HG02678 (cell line): ENCODE data around the gene LIPA.
"Not testable (repeated sequence)": the region's sequence is repeated elsewhere in the genome, so short reads cannot be mapped to it uniquely, and the experiment has no call there.

ENCODE experiments used
- ATAC-seq: cut with Tn5 transposase; IDR thresholded peaks from one replicate; pipeline ENCODE4 v1.9.1; 2021; ENCODE audit warnings: mild to moderate bottlenecking, moderate library complexity; ENCODE audit not compliant: unreplicated experiment

LIPA gene

DNA sequence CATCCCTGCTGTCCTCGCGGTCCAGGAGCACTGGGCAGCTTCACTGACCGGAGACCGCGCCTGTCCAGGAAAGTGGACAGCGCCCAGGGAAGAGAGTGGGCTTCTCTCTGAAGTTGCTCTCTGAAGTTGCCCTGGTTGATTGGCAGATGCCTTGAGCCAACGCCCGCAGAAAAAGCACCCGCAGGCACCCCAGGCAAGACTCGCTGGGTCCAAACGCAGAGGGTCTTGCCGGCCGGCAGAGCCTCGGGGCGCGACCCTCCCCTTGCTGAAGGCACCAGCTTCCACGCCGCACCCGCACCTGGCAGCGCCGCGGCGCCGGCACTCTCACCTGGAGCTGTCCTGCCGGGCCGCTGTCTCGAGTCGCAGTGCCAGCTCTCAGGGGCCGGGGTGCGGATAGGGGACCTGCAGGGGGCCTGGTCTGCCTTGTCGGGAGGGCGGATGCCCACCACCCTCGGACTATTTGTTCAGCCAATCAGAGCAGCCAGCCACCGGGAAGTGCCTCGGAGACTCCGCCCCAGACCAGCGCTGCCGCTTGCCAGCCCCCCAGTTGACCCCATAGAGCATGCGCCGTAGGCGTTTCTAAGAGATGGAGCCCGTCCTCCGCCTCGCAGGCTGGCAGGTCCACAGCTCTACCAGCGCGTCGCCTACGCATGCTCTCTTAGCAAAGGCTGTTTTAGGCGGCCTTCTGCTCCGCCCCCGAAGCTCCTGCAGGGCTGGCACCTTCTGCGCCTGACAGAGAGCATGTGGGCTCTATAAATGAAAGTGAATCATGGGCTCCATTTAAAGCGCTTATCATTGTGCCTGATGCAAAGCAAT is at the start of gene LIPA:
Gene LIPA (minus strand): TSS at position 367 of the 816 bp plus-strand sequence. CDS start 4,127 bp downstream, outside the sequence.
- ATAC-seq: peak; percentile 97

GRCh38 chr10:89301232-89301631 is 49.7 kb upstream of the LIPA start:
- ATAC-seq: peak; percentile 31

DNA sequence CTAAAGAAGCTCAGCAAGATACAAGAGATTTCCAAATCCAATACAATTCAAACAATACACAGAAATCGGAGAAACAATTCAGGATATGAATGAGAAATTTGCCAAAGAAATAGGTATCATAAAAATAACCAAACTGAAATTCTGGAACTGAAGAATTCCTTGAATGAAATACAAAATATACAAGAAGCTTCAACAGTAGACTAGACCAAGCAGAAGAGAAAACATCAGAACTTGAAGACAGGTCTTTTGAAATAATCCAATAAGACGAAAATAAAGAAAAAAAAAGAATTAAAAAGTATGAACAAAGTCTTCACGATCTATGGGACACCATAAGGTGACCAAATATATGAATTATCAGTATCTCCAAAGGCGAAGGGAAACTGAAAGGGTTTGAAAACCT is 47.5 kb upstream of the LIPA start:
- no peak for ATAC-seq

- no peak for ATAC-seq
Observed at GRCh38 chr10:89297791-89298190, 46.2 kb upstream of the LIPA start.

GRCh38 chr10:89297356-89297755 is 45.8 kb upstream of the LIPA start:
- ATAC-seq: no peak

DNA sequence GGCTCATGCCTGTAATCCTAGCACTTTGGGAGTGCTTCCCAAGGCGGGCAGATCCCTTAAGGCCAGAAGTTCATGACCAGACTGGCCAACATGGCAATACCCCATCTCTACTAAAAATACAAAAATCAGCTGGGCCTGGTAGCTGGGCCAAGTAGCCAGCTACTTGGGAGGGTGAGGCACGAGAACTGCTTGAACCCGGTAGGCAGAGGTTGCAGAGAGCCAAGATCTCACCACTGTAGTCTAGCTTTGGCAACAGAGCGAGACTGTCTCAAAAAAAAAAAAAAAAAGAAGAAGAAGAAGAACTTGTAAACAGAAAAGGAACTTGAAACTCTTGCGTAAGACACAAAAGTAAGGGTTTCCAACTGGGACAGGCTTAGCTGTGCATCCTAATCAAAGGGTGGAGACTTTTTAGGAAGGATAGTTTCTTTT is 44.7 kb upstream of the LIPA start:
- peak; percentile 40 for ATAC-seq

DNA sequence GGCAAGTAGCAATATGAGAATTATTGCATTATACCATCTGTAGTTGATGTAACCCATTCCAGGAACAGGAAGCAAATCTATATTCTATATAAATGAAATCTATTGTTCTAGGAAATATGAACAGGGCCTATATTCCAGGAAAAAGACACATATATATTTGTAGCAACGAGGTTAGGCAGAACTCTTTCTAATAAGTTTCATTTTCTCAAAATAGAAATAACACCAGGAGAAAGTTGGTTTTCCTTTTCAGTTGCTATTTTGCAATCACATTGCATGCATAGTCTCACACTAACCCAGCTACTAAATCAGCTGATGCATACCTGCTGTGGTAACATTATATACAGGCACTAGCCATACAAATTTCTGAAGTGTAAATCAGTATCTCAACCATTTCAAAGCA is 44.0 kb upstream of the LIPA start:
- no peak for ATAC-seq

DNA sequence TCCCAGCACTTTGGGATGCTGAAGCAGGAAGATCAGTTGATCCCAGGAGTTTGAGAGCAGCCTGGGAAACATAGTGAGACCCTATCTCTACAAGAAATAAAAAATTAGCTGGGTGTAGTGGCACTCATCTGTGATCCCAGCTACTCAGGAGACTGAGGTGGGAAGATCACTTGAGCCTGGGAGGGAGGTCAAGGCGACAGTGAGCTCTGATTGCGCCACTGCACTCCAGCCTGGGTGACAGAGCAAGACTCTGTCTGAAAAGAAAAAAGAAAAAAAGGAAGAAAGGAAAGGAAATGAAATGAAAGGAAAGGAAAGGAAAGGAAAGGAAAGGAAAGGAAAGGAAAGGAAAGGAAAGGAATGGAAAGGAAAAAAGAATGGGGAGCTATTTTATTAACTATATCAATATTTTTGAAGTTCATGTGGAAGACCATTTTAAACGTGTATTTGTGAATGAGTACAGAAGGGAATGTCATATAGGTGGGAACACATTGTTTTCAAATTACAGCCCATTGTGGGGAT is 43.2 kb upstream of the LIPA start:
- ATAC-seq: no peak

DNA sequence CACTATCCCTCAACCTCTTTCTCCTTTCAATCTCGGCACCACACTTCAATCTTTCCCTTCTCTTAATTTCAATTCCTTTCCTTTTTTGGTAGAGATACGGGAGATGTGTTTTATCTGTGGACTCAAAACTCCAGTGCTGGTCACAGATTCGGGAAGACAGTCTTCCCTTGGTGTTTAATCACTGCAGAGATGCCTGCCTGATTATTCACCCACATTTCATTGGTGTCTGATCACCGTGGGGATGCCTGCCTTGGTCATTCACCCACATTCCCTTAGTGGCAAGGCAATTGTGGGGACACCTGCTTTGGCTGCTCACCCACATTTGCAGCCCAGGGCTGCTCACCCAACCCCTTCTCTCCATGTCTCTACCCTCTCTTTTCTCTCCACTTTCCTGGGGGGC is 33.7 kb upstream of the LIPA start:
- not testable (repeated sequence) for ATAC-seq

GRCh38 chr10:89284711-89285110 is 33.1 kb upstream of the LIPA start:
- not testable (repeated sequence) for ATAC-seq

DNA sequence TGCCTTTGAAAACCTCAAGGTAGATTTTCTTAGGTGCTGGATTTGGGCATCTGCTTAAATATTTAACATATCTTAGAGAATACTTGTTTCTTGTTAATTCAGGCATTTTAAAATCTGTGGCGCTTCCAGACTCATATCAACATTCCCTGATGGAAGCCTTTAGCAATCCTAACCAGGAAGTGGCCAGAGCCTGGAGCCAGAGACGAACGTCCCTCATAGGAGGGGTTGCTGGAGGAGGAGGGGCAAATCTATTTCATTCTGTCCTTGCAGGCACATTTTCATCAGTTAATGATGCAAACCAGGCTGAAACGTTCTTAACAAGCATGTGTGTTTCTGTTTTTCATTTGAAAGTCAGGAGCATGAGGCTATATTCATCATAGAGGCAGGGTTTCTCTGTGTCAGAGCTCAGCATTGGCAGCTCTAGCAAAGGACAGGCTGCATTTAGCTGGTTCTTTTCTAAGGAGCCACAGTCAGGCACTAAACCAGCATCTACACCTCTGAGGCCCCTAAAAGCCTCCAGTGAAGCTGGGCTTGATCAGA is 32.4 kb upstream of the LIPA start:
- no peak for ATAC-seq

DNA sequence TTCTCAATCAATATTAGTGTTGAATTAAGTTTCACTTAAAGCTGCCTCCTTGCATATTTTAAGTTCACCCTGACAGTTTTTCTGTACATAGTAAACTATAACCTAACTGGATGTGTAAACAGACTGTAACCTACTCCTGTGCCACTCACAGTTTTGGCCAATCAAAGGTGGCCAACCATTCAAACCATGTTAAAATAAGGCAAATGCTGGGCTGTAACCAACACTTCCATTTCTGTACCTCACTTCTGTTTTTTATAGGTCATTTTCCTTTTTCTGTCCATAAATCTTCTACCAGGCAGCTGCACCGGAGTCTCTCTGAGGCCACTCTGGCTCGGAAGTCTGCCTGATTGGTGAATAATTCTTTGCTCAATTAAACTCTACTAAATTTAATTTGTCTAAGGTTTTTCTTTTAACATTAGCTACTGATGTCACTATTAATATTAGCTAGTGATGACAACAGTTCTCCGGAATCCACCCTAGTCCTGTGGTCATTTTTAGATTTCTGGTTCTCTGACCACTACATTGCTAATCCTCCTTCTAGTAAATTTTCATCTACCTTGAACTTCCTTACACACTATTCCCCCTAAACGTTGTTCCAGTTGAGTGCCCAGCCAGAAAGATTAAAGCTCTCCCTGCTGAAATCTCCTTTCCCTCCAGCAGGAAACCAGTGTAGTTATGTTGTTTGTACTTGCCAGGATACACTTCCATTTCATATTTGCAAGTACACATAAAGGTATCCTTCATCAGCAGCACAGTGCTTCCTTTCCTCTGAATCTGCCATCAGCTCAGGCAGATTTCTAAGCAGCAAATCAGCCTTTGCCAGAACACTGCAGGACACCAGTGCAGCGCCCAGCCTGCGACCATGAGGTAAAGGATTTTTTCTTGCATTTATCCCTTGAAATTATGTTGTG is 31.7 kb upstream of the LIPA start:
- no peak for ATAC-seq

DNA sequence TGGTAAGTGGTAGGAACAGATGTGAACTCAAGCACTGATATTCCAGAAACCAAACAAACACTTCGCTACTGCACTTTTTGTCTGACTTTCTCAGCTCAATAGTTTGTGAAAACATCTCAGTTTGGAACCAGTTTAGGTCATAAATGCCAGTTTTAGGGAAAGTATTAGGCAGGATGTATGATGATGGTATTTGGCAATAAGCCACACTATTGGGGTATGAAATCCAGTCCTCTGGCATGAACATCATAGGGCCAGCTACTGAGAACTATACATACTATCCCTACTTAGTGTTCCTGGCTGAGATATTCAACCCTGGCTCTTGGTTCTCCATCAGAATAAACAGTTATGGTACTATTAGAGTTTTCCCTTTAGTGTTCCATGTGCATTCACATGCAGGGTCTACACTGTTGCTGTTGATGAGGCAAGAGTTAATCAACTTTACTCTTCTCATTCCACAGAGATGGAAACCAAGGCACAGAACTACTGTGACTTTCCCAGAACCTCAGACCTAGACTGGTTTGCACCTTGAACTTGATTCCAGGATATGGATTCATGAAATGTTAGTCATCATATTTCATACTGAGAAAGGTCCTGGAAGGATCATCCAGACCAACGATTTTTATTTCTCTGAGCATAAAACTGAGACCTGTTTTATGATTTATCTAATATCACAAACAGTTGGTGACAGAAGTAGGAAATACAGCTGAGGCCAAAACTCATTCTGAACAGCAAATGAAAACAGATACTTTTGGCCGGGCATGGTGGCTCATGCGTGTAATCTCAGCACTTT is 30.2 kb upstream of the LIPA start:
- no peak for ATAC-seq

DNA sequence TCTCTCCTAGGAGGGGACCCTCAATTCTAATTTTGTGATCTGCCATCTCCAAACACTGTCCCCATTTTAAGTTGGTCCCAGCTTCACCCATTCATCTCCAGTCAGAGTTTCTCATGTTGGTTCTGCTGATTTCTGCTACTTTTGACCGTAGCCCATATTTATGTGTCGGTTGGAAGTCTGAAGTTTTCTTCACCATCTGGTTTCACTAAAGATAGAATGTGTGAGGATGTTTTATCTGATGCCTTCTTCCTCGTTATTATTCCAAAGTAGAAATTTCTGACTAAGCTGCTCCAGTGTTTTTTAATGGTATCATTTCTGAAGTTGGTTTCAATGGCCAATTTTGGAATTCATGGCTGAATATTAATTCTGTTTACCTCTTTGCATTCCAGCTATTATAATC is 28.9 kb upstream of the LIPA start:
- ATAC-seq: no peak

DNA sequence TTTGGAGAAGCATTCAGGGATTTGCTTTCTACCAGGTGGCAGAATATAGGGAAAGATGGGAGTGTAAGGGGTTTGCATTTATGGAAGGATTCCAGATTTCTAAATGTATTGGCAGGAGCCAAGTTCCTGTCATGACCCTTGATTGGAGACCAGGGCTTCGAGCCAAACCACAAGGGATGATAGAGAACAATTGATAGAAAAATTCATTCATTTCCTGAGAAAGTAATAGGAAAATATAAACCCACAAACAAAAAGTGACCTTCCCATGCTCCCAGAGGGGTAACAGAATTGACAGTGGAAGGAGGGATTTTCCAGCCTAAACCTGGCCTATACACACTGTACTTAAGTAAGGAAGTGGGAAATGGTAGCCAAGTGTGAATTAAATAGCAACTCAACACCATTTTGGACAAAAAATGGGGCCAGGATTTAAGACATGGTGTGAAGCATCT is 27.9 kb upstream of the LIPA start:
- ATAC-seq: no peak

- ATAC-seq: no peak
Observed at GRCh38 chr10:89278900-89279392, 27.4 kb upstream of the LIPA start.

DNA sequence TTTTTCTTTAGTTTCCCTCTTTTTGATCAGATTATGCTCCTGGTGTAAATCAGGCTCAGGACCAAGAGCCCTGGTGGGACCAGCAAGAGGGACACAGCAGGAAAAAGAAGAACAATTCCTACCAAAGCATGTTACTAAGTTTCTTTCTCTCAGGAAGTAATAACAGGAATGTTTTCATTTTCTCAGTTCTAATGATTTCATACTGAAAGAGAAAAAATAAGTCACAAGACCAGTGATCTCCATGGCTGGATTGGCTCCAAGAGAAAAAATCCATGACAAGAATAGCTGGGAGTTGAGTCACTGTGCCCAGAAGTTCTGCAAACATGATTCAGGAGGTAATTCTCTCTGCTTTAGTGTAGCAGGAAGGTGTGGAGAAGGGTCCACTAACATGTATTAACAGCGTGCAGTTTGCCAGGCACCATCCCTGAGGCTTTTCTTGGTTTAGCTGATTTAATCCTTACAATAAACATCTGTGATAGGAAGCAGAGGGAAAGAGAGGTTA is 26.5 kb upstream of the LIPA start:
- ATAC-seq: no peak

GRCh38 chr10:89275383-89275782 is 23.8 kb upstream of the LIPA start:
- ATAC-seq: no peak

- ATAC-seq: no peak
Observed at GRCh38 chr10:89274928-89275327, 23.4 kb upstream of the LIPA start.

DNA sequence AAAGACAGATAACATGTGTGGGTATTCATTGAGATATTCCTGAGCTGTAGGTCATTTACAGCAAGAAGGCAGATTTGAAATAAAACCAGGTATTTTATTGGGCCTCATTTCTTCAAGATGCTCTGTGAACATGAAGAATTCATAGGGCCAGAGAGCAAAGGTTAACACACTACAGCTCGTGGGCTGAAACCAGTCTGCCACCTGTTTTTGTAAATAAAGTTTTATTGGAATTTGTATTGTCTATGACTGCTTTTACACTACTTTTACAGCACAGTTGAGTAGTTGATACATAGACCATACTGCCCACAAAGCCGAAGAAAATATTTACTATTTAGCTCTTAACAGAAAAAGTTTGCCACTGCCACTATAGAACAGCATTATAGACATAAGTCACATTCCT is 22.1 kb upstream of the LIPA start:
- ATAC-seq: no peak
